Fibroblast of the conjunctiva (primary cell): ENCODE measurements around the gene CHRNA9.
"Not testable (repeated sequence)": the region's sequence is repeated elsewhere in the genome, so short reads cannot be mapped to it uniquely, and the experiment has no call there.

Experiments
- DNase-seq: peaks from one replicate; pipeline ENCODE4 v3.0.0-alpha.2; 2010; ENCODE audit warnings: low read depth

The CHRNA9 gene

GRCh38 chr4:40388239-40388638, 53.1 kb downstream of the CHRNA9 start:
- no peak for DNase-seq

DNA sequence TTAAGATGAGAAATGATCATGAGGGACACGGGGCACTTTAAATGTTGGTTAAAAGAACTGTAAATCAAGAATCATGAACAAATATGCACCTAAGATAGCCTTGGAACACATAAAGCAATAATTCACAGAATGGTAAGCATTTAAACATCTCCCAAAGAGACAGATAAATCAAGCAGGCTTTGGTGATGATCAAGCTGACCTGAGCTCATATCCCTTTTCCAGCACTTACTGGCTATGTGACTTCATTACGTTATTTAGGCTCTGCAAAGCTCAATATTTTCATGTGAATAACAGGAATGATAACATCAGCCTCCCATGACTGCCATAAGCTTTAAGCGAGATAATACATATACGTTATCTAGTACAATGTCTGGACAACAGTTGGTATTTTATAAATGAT, 54.9 kb downstream of the CHRNA9 start:
- DNase-seq = no peak

GRCh38 chr4:40392241-40392640, 57.1 kb downstream of the CHRNA9 start:
- not testable (repeated sequence) for DNase-seq

- no peak for DNase-seq
These were observed 59.1 kb downstream of the CHRNA9 start for GRCh38 chr4:40394236-40394635.

DNA sequence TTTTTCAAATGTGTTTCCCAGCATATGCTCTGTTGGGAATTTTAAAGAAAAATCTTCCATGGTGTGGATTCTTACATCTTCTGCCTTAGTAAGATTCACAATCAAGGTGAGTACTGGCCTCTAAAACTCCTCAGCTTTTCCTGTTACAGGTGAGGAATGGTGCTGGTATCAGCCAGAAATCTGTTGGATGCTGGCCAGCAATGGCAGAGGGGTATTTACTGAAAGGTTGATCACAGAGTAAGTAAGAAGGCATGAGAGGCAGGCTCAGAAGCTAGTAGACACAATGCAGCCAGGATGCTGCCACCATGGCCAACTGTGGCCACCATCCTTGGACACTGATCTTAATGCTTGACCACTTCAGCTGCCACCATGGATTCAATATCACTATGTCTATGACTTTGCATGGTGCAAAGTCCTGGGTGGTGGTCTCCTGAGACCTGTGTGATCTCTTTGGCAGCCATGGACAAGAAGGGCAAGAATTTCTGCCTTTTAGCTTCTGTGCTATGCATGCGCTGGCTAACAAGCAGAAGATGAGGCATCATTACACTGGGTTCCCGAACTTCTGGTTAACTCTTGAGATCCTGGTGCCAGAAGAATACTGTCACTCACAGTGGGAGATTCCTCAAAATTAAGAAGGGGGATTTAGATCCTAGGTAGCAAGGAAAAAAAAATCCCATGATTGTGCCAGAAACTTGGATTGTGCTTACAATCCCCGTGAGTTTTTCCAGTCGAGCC, 60.2 kb downstream of the CHRNA9 start:
- DNase-seq = no peak

GRCh38 chr4:40395908-40396793, 61.0 kb downstream of the CHRNA9 start:
- peak; percentile 43 for DNase-seq

DNA sequence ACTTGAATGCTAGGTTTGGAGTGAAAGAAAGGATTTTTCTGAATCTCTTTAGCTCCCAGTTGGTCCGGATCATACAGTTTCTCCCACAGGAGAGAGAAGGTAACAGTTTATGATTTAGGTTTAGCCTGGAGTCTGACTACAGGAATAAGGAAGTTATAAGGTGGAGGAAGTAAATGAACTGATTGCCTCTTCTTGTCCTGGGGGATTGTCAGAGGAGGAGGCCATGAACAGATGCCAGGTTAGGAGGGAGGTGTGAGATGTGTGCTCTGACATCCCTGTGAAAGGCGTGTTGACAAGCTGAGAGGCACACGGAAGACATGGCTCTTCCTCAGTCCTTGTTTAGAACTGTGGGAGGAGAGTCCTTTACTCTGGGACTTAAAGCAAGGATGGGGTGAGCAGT, 64.4 kb downstream of the CHRNA9 start:
- DNase-seq = no peak

DNA sequence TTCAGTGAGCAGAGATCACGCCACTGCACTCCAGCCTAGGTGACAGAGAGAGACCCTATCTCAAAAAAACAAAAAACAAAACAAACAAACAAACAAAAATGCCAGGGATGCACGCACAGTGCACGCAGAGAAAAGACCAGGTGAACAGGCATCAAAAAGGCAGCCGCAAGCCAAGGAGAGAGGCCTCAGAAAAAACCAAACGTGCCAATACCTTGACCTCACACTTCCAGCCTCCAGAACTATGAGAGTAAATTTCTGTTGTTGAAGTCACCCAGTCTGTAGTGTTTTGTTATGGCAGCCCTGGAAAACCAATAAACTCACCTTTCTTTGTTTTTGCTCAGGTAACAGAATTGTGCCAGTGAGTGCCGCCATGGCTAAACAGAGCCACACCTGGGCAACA, 66.0 kb downstream of the CHRNA9 start:
- DNase-seq = no peak

DNA sequence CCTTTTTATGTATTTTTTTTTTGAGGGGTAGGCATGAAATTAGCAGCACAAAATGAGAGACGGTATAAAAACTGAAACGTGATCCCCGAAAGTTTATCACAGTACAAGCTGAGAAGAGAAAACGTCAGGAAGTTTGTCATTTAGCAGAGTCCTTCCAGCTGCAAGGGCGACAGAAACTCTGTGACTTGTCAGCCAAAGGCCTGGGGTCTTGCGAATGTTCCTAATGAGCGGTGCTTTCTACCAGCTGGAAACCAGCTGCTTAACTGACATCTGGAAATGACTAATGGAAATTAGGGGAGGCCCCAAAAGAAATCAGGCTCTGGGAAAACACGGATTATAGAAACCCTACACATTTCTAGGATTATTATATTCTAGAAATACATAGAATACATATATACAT, 66.5 kb downstream of the CHRNA9 start:
- no peak for DNase-seq

GRCh38 chr4:40402556-40402955, 67.4 kb downstream of the CHRNA9 start:
- no peak for DNase-seq

DNA sequence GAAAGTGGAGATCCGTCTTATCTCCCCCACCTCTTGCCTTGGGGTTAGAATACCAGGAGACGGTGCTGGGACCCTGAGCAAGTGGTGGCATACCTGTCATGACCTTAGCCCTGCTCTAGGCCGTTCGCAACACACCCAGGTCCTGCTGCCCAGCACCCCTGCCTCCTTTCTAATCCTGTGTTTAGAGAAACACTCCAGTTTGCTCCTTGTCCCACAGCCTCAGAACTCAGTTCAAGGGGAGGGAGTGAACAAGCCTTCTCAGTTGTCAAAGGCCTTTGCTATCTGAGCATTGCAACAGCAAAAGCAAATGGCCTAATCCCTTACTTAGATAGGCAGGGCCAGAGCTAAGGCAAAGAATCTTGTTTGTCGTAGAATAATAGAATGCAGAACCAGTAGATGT, 67.9 kb downstream of the CHRNA9 start:
- DNase-seq = no peak
